ENCODE results near the gene MAD2L1BP. TPM values are rescaled to one million over a fixed set of nuclear protein-coding genes. Genes with fewer than 3 reads are reported as not detected.

The MAD2L1BP gene
- total RNA-seq, 1 experiment from 2014 or later: 25.7 TPM

GRCh38 chr6:43678341-43678740, 42.7 kb downstream of the MAD2L1BP start:
- Histone ChIP-seq H3K4me3 (no peak overlapping the region), H3K27me3 (ENCODE audit: insufficient read depth, low read depth) (no peaks in the 10 kb centered on the region), H3K4me1 (replicated peaks; ENCODE audit: insufficient read depth) (no peaks in the 10 kb centered on the region), H3K9me3 (ENCODE audit: insufficient read depth, low read depth) (no peaks in the 10 kb centered on the region), H3K27ac (no peak overlapping the region), H3F3A (ENCODE audit: insufficient read depth, low read depth) (no peaks in the 10 kb centered on the region; the same call in 1 of the 2 replicates), H3K4me2 (no peak overlapping the region), H2AFZ (no peak overlapping the region), H4K20me1 (ENCODE audit: insufficient read depth) (peaks cover 18% of the 10 kb centered on the region; the same call in 1 of the 2 replicates), H3K36me3 (ENCODE audit: low read depth) (peaks cover 22% of the 10 kb centered on the region), H3K79me2 (ENCODE audit: low read depth) (peaks cover 20% of the 10 kb centered on the region), H3K9me2 (ENCODE audit: insufficient read depth) (no peaks in the 10 kb centered on the region)
- no peak for TF ChIP-seq EZH2 (IDR thresholded peaks at IDR 0.05; ENCODE audit: low read depth)
- no peak for TF ChIP-seq CTCF (conservative IDR thresholded peaks at IDR 0.05)
- CTCF ChIA-PET: no interaction called here
- DNase-seq: no peak
- intact Hi-C loops (cut with micrococcal nuclease; ENCODE audit: unreplicated experiment): no loop called here
- POLR2A ChIA-PET (ENCODE audit: unreplicated experiment): no interaction called here
- BruUV-seq (replicated peaks): no TSS peak

- CTCF ChIA-PET: no interaction called here
- Histone ChIP-seq H3K27ac (no peak overlapping the region), H3K36me3 (ENCODE audit: low read depth) (peaks cover 22% of the 10 kb centered on the region)
These were observed 43.4 kb downstream of the MAD2L1BP start for GRCh38 chr6:43679057-43679456.

GRCh38 chr6:43680308-43681200, 44.9 kb downstream of the MAD2L1BP start:
- Histone ChIP-seq H3K9me2 (ENCODE audit: insufficient read depth) (no peaks in the 10 kb centered on the region), H3K79me2 (ENCODE audit: low read depth) (peaks cover 41% of the 10 kb centered on the region), H3K36me3 (ENCODE audit: low read depth) (peaks cover 22% of the 10 kb centered on the region), H3K4me2 (no peak overlapping the region), H3F3A (ENCODE audit: insufficient read depth, low read depth) (no peaks in the 10 kb centered on the region; the same call in 1 of the 2 replicates), H2AFZ (no peak overlapping the region), H3K4me1 (replicated peaks; ENCODE audit: insufficient read depth) (peaks cover 2% of the 10 kb centered on the region; the same call in 1 of the 2 replicates), H3K9me3 (ENCODE audit: insufficient read depth, low read depth) (no peaks in the 10 kb centered on the region), H3K27me3 (ENCODE audit: insufficient read depth, low read depth) (no peaks in the 10 kb centered on the region), H4K20me1 (ENCODE audit: insufficient read depth) (peaks cover 18% of the 10 kb centered on the region; the same call in 1 of the 2 replicates), H3K27ac (no peak overlapping the region), H3K4me3 (no peak overlapping the region)
- TF ChIP-seq EZH2 (IDR thresholded peaks at IDR 0.05; ENCODE audit: low read depth) (no peak), CTCF (conservative IDR thresholded peaks at IDR 0.05) (no peak)
- BruUV-seq (replicated peaks): no TSS peak
- ChIA-PET CTCF (interaction anchor here (0.6 kb wide), 1 partner anchor 40 kb away, joined by 4 read pairs; no protein-coding TSS in a partner anchor), POLR2A (ENCODE audit: unreplicated experiment) (no interaction called here)
- DNase-seq: no peak
- intact Hi-C loops (cut with micrococcal nuclease; ENCODE audit: unreplicated experiment): no loop called here

More at GRCh38 chr6:43679057-43679456, 43.4 kb downstream of the MAD2L1BP start:
- intact Hi-C loops (cut with micrococcal nuclease; ENCODE audit: unreplicated experiment): no loop called here
- H3K27me3 ChIP-seq (ENCODE audit: insufficient read depth, low read depth): no peaks in the 10 kb centered on the region
- H3K9me2 ChIP-seq (ENCODE audit: insufficient read depth): no peaks in the 10 kb centered on the region
- no peaks in the 10 kb centered on the region for H3K9me3 ChIP-seq (ENCODE audit: insufficient read depth, low read depth)
- no peaks in the 10 kb centered on the region; the same call in 1 of the 2 replicates for H3F3A ChIP-seq (ENCODE audit: insufficient read depth, low read depth)
- H3K79me2 ChIP-seq (ENCODE audit: low read depth): peaks cover 27% of the 10 kb centered on the region
- POLR2A ChIA-PET (ENCODE audit: unreplicated experiment): no interaction called here
- no peak overlapping the region for H2AFZ ChIP-seq
- no peak overlapping the region for H3K4me2 ChIP-seq
- H4K20me1 ChIP-seq (ENCODE audit: insufficient read depth): peaks cover 18% of the 10 kb centered on the region; the same call in 1 of the 2 replicates
- TF ChIP-seq EZH2 (IDR thresholded peaks at IDR 0.05; ENCODE audit: low read depth) (no peak), CTCF (conservative IDR thresholded peaks at IDR 0.05) (no peak)
- no peak for DNase-seq
- H3K4me1 ChIP-seq (replicated peaks; ENCODE audit: insufficient read depth): no peaks in the 10 kb centered on the region
- no peak overlapping the region for H3K4me3 ChIP-seq
- no TSS peak for BruUV-seq (replicated peaks)

Data from PC-9 (cell line).